ENCODE data around the gene PRRC2C. TPM values are rescaled to one million over a fixed set of nuclear protein-coding genes. Genes with fewer than 3 reads are reported as not detected.
"Not testable (repeated sequence)": the region's sequence is repeated elsewhere in the genome, so short reads cannot be mapped to it uniquely, and the experiment has no call there.

The PRRC2C gene
- total RNA-seq, 4 donors from 2014 or later, result 70.0 to 278 (median 81.4) TPM

DNA sequence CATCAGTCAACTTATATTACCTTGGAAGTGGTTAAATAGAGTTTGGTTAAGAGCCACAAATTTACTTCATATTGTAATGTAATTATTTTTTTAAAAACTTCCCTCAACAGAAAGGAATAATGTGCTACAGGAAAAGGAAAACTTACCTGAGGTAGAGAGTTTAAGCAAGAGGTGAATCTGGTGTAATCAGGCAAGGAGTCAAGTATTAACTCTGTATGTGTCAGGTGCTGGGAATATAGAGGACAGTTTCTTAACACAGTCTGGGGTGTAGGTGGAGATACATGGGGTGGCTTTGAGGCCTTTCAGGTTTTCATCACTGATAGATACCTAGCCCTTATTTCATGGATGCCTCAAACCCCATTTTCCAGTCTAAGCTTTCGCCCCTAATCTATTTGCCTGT is 110.8 kb downstream of the PRRC2C start:
- TF ChIP-seq, protein P1, sequence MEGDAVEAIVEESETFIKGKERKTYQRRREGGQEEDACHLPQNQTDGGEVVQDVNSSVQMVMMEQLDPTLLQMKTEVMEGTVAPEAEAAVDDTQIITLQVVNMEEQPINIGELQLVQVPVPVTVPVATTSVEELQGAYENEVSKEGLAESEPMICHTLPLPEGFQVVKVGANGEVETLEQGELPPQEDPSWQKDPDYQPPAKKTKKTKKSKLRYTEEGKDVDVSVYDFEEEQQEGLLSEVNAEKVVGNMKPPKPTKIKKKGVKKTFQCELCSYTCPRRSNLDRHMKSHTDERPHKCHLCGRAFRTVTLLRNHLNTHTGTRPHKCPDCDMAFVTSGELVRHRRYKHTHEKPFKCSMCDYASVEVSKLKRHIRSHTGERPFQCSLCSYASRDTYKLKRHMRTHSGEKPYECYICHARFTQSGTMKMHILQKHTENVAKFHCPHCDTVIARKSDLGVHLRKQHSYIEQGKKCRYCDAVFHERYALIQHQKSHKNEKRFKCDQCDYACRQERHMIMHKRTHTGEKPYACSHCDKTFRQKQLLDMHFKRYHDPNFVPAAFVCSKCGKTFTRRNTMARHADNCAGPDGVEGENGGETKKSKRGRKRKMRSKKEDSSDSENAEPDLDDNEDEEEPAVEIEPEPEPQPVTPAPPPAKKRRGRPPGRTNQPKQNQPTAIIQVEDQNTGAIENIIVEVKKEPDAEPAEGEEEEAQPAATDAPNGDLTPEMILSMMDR (IDR thresholded peaks at IDR 0.05), result no peak
- no peak for TF ChIP-seq POLR2A (IDR thresholded peaks at IDR 0.05)
- 93 to 98% methylated on average over 1 of the region's 1 CpG for WGBS, 2 donors

DNA sequence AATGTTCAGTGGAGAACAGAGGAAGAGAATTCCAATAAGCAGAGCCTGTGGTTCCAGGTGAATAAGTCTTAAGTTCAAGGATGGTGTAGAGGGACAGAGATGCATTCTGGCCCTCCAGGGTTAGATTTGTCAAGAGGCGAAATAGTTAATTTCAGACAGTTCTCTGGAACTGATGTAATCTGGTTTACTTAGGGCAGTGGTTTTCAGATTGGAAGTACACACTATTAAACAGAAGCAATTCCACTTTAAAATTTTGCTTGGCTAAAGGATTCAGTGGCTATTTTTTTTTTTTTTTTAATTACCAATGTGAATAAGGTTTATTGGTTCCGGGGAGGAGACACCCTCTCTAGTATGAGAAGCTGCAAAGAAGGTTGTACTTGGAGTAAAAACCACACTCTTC is 111.4 kb downstream of the PRRC2C start:
- WGBS, 2 donors, result 75 to 88% methylated on average over 2 of the region's 2 CpGs
- TF ChIP-seq POLR2A (IDR thresholded peaks at IDR 0.05), result no peak

More for the DNA sequence above, 110.8 kb downstream of the PRRC2C start:
- DNase-seq, result no peak
- H3K4me3 ChIP-seq (replicated peaks in 1 of 3), result no peak overlapping the region
- no peak overlapping the region for H3K27ac ChIP-seq
- intact Hi-C loops (cut with DNase I), result no loop called here
- H3K27me3 ChIP-seq, result no peaks in the 10 kb centered on the region
- peaks cover 0 to 5% of the 10 kb centered on the region in 2 donors for H3K4me1 ChIP-seq
- peaks cover 8 to 14% of the 10 kb centered on the region in 2 donors for H3K36me3 ChIP-seq
- no peaks in the 10 kb centered on the region for H3K9me3 ChIP-seq

DNA sequence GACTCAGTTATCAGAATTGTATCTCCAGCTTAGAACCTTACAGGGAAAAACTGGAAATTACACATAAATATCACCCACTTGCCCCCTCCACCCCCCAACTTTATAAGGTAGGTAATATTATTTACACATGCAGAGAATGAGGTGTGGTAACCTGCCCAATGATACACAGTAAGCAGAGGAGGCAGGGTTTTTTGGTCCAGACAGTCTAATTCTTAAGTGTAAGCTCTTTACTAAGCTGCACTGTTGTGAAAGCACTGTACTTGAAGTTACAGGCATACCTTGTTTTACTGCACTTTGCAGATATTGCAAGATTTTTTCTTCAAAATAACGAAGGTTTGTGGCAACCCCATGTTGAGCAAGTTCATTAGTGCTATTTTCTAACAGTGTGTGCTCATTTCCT is 111.9 kb downstream of the PRRC2C start:
- Histone ChIP-seq H3K27me3 (no peaks in the 10 kb centered on the region), H3K27ac (no peak overlapping the region), H3K9me3 (no peaks in the 10 kb centered on the region), H3K4me3 (replicated peaks in 1 of 3) (no peak overlapping the region), H3K4me1 (peaks cover 0 to 5% of the 10 kb centered on the region in 2 donors), H3K36me3 (peaks cover 3 to 5% of the 10 kb centered on the region in 2 donors)
- no peak for DNase-seq
- whole genome bisulfite sequencing, 2 donors, result 17 to 18% methylated on average over 1 of the region's 1 CpG
- TF ChIP-seq, protein P1 (IDR thresholded peaks at IDR 0.05), result no peak
- intact Hi-C loops (cut with DNase I), result no loop called here

More for the DNA sequence above, 111.4 kb downstream of the PRRC2C start:
- no peak for DNase-seq
- no peak overlapping the region for H3K4me3 ChIP-seq (replicated peaks in 1 of 3)
- intact Hi-C loops (cut with DNase I), result no loop called here
- no peaks in the 10 kb centered on the region for H3K9me3 ChIP-seq
- H3K36me3 ChIP-seq, result peaks cover 4 to 10% of the 10 kb centered on the region in 2 donors
- H3K27me3 ChIP-seq, result no peaks in the 10 kb centered on the region
- peaks cover 0 to 5% of the 10 kb centered on the region in 2 donors for H3K4me1 ChIP-seq
- no peak overlapping the region for H3K27ac ChIP-seq

DNA sequence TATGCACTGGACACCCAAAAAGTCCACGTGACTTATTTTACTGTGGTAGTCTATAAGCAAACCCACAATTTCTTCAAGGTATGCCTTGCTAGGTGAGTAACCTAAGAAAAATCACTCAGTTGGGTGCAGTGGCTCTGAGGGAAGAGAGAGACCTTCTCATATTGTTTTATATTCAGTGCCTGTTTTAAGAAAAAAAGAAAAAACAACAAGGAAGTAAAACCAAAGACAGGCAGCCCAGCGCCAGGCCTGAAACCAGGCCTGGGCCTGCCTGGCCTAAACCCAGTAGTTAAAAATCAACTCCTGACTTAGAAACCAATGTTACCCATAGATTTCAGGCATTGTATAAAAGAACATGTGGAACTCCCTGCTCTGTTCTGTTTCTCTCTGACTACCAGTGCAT is 115.0 kb downstream of the PRRC2C start:
- H3K9me3 ChIP-seq; H3K4me1 ChIP-seq; H3K27me3 ChIP-seq; H3K27ac ChIP-seq; H3K36me3 ChIP-seq; H3K4me3 ChIP-seq (replicated peaks in 1 of 3); DNase-seq; intact Hi-C loops (cut with DNase I): not testable (repeated sequence)
- WGBS, 2 donors, result 91 to 95% methylated on average over 2 of the region's 2 CpGs

DNA sequence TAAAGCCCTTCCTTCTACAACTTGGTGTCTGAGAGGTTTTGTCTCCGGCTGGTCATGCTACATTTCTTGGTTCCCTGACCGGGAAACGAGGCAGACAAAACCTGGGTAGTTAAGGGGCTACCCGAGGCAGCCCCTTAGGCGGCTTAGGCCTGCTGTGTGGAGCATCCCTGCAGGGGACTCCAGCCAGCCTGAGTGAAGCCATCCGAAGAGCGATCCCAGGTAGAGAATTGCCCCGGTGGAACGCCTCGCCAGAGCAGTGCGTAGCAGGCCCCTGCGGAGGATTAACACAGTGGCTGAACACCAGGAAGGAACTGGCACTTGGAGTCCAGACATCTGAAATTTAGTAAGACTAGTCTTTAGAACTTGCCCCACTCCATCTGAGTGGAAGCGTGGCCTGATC is 115.5 kb downstream of the PRRC2C start:
- Histone ChIP-seq H3K4me3 (replicated peaks in 1 of 3) (no peak overlapping the region), H3K27me3 (no peaks in the 10 kb centered on the region), H3K36me3 (no peaks in the 10 kb centered on the region), H3K27ac (no peak overlapping the region), H3K4me1 (peaks cover 0 to 9% of the 10 kb centered on the region in 2 donors), H3K9me3 (no peaks in the 10 kb centered on the region)
- 93 to 94% methylated on average over 12 to 13 of the region's 13 CpGs for WGBS, 2 donors
- intact Hi-C loops (cut with DNase I), result no loop called here
- TF ChIP-seq, protein P1 (IDR thresholded peaks at IDR 0.05), result no peak
- TF ChIP-seq POLR2A (IDR thresholded peaks at IDR 0.05), result no peak
- DNase-seq, result no peak

DNA sequence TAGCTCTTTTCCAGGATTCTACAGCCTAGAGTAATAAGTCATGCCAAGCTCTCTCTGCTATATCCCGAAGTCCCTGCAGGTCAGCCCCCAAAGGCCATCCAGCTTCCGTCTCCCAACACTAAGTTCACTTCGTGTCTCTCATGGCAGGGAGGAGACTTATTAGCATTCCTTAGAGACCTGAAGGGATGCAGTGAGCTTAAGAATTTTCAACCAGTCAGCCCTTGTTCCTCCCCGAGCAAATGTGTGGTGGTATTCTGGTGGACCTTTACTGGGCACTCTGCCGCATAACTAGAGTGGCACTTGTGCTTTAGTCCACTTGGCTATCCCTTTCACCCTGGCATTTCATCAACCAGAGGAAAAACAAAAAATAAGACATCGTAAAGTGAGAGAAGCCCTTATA is 117.7 kb downstream of the PRRC2C start:
- DNase-seq, result peak; percentile 71 to 76
- H3K4me3 ChIP-seq (replicated peaks in 1 of 3); H3K27ac ChIP-seq; H3K27me3 ChIP-seq; H3K4me1 ChIP-seq; intact Hi-C loops (cut with DNase I); H3K9me3 ChIP-seq; H3K36me3 ChIP-seq: not testable (repeated sequence)
- WGBS, 2 donors, result 39 to 48% methylated on average over 6 of the region's 6 CpGs

Measured in thyroid gland (tissue), 4 donors.